ENCODE measurements around the gene SLC22A25.
"Not testable (repeated sequence)": the region's sequence is repeated elsewhere in the genome, so short reads cannot be mapped to it uniquely, and the experiment has no call there.

SLC22A25 gene

DNA sequence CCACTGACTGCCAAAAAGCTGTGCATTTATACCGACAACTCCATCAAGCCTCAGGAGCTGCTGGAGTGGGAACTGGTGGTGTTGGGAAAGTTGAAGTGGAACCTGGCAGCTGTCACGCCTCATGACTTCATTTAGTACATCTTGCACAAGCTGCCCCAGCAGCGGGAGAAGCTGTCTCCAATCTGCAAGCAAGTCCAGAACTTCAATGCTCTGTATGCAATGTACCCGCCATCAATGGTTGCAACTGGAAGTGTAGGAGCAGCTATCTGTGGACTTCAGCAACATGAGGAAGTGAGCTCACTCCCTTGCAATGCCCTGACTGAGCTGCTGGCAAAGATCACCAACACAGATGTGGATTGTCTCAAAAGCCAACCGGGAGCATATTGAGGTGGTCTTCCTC, at the start of gene SLC22A25:
TSS of gene SLC22A25 (minus strand) at position 67 of the 400 bp plus-strand sequence. CDS start 13,947 bp downstream, outside the sequence.
- DNase-seq (ENCODE audit: low read depth in 2 of 2): no peak

DNA sequence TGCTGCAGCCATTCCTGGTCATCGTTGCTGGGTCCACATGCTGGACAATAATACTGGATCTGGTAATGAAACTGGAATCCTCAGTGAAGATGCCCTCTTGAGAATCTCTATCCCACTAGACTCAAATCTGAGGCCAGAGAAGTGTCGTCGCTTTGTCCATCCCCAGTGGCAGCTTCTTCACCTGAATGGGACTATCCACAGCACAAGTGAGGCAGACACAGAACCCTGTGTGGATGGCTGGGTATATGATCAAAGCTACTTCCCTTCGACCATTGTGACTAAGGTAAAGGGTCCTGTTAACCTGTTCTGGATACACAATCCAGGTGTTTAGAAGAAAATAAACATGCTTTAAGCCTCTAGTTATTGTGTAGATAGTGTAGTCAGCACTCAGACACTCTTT, 46.9 kb upstream of the SLC22A25 start:
- DNase-seq (ENCODE audit: low read depth in 2 of 2): no peak

DNA sequence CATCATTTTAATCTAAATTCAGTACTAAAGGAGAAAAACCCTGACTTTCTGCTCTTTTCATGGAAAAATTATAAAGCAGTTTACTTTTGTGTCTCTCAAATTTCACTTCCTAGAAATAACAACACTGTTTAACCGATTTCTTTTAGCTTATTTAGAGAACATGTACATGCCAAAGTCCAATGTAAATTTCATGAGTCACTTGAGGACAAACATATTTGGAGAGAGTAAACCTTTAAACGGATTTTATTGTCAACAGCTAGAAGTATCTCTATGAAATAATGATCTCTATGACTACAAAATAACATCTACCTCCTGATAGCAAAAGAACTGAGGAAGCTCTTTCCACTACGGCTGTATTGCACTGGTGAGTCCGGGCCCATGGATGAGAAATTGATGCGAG, 46.3 kb upstream of the SLC22A25 start:
- no peak for DNase-seq (ENCODE audit: low read depth in 2 of 2)

DNA sequence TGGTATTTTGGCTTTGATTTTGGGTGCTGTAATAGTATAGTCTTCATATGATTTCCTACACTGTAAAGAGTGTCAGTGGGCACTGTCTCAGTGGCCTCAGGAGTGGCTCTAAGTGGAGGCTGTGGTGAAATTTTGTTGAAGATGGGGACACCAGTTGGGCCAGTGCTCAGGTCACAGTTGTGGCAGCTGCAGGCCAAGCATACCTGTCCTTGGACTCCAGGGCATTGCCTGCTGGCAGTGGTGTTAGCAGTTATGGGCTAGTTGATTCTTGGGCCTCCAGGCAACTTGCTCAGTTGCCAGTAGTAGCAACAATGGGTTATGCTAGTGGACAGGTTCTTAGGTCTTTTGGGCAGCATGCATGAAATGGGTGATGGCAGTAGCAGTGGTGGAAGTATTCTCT, 39.2 kb upstream of the SLC22A25 start:
- DNase-seq (ENCODE audit: low read depth in 2 of 2): no peak

DNA sequence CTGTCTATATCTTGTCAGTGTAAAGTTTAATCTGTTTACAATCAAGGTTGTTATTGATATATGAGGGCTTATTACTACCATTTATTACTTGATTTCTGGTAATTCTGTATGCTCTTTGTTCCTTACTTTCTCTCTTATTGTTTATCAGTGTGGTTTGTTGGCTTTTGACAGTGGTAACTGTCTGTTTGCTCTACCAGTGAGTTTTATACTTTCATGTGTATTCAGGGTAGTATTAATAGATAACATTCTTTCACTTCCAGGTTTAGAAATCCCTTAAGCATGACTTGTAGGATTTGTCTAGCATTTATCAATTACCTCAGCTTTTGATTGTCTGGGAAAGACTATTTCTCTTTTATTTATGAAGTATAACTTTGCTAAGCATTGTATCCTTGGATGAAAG, 37.5 kb upstream of the SLC22A25 start:
- DNase-seq (ENCODE audit: low read depth in 2 of 2): no peak

DNA sequence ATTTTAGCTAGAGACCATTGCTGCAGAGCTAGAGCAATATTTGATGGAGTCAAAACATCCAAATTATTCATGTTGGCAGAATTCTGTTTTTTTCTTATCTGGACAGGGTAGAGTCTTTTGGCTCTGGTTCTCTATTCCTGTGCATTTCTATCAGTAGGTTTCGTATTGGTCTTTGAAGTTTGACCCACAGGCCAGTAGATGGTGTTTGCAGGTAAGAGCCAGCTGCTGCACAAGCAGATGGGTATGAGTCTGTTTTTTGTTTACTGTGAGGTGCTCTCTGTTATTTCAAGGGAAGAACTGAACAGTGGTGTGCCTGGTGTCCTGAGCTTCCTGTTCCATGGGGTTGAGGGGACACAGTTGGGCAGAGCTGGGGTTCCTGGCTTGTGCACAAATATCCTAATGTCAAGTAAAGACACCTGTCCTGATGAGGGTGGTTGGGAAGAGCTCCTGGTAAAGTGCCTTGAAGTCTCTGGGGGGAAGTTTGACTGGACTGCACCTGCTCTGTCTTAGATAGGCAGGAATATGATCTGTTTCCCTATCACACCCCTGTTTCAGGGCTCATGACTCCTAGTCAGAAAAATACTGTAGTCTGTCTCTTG, 34.0 kb upstream of the SLC22A25 start:
- DNase-seq (ENCODE audit: low read depth in 2 of 2): no peak

DNA sequence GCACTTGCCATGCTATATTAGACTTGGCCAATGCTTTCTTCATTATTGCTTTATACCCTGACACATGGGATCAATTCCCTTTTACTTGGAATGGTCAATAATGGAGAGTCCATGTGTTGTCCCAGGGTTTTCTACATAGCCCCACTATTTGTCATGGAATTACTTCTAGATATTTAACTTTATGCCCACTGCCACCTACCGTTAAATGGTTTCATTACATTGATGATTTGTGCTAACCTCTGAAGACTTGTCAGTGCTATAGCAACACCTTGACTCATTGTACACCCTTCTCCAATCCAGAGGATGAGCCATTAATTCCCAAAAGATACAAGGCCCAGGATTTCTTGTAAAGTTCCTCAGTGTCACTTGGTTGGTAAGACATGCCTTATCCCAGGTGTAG, 31.4 kb upstream of the SLC22A25 start:
- no peak for DNase-seq (ENCODE audit: low read depth in 2 of 2)

DNA sequence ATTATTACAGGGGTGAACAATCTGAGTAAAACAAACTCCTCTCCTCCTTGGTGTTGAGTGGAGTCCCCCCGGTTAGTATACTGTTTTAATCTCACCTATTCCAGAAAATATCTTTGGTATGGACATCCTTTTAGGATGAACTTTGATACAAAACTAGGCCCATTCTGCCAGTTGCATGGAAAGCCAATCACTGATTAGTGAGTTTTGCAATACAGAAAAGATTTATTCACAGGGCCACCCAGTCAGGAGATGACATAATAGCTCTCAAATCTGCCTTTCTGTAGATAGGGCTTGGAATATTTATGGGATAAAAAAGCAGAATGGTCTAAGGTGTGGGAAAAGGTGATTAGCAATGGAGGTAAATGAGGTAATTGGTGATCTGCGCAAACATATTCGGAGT, 30.3 kb upstream of the SLC22A25 start:
- no peak for DNase-seq (ENCODE audit: low read depth in 2 of 2)

DNA sequence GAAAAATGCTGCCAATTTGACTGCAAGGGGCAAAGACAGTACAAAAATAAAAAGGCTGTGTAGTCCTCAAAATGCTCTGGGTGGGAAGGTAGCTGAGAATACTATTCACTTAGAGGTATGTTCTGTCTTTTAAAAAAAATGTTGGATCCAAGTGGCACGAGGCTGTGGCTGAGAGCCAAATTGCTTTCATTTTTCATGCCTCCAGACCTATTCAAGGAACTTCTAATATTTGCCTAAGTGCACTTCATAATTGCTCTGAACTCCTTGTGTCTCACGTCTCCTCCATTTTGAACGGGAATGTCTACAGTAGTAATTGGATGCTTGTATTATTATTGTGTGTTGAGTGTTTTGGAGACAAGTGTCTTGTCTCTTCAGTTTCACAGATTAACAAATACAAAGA, 19.1 kb upstream of the SLC22A25 start:
- DNase-seq (ENCODE audit: low read depth in 2 of 2): no peak

DNA sequence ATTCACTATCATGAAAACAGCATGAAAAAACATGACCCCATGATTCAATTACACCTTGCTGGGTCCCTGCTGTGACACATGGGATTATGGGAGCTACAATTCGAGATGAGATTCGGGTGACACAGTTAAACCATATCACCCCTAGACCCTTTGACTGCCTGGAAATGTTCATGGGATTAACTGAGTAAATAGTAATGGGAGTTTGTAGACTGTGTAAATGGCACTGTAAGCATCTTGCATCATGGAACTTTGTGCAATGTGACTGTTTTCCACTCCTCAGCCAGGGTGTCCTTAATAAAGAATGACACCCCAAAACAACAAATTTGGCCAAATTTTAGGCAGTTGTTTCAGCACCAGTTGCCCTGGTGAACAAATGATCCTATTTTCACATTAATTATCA, 7.9 kb upstream of the SLC22A25 start:
- no peak for DNase-seq (ENCODE audit: low read depth in 2 of 2)

DNA sequence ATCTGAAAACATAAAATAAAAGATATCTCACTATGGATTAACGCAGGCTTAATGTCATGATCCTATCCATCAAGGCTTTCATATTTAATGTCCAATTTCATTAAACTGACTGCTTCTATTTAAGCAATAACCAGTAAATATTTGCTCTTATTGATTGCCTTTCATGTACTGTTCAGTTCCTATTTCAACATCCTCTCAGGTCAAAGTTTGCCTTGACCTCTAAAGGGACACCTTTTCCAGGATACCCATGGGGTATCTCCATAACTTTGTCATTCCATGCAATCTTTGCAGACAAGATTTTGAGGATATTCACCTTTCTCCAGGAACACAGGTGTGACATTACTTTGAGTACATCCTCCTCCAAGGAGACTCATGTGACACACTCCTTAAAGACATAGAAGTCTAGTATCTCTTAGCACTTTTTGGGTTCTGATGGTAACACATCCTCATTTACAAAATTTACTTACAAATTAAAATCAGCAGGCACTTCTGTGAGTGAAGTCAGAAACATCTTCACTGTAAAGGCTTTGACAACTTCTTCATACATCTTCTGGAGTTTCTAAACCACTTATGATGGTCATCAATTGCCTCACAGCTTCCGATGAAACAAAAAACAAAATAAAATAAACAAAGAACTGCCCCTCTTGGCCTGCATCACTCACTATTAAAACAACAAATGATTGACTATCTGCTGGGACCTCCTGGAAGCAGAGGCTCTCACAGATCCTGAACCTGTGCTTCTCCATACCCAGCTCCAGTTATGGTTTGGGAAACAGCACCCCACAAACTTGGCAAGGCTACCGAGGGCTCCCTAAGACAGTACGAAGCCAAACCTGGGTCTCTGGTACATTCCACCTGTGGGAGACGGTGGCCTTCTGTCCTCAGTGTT, 7.0 kb upstream of the SLC22A25 start:
- no peak for DNase-seq (ENCODE audit: low read depth in 2 of 2)

DNA sequence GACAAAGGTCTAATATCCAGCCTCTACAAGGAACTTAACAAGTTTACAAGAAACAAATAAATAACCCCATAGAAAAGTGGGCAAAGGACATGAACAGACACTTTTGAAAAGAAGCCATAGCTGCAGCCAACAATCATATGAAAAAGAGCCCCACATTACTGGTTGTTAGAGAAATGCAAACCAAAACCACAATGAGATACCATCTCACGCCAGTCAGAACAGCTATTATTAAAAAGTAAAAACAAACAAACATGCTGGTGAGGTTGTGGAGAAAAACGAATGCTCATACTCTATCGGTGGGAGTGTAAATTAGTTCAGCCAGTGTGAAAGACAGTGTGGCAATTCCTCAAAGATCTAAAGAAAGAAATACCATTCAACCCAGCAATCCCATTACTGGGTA, 5.6 kb upstream of the SLC22A25 start:
- no peak for DNase-seq (ENCODE audit: low read depth in 2 of 2)

DNA sequence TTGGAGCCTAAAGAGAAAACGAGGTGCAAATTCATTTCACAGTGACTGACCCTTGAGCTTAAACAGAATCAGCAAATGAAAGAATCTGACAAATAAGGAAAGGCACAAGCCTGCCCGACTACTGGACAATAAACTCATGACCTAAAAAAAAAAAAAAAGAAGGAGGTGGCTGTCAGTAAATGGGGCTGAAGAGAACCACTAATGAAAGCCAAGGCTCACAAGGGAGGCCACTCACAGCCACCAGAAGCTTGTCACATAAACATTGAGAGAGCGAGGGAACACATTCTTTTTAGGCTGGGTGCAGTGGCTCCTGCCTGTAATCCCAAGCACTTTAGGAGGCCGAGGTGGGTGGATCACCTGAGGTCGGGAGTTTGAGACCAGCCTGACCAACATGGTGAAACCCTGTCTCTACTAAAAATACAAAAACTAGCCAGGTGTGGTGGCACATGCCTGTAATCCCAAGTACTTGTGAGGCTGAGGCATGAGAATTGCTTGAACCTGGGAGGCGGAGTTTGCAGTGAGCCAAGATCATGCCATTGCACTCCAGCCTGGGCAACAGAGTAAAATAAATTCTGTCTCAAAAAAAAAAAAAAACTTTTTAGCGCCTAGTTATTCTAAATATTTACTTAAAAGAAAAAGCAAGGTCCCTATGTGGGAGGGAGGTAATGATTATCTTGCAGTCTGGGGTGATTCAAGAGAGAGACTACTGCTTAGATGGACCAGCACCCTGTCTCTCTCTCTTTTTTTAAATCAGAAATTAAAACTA, 4.0 kb upstream of the SLC22A25 start:
- DNase-seq (ENCODE audit: low read depth in 2 of 2): not testable (repeated sequence)

DNA sequence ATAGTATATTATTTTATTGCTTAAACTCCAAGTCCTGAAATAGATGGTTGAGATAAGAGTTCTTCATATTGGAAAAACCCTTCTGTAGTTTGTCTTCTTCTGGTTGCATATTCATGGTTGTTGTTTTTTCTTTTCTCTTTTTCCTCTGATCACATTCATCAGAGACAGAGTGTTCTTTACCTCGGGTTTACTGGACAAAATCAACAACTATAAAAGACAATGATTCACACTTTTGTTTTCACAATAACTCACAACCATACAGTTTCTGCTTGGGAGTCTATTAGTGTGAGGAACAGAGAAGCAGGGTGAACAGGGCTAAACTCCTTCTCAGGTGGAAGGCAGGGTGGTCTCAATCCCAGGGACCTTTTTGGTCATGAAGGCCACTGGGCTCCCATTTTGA, 2.6 kb upstream of the SLC22A25 start:
- no peak for DNase-seq (ENCODE audit: low read depth in 2 of 2)

DNA sequence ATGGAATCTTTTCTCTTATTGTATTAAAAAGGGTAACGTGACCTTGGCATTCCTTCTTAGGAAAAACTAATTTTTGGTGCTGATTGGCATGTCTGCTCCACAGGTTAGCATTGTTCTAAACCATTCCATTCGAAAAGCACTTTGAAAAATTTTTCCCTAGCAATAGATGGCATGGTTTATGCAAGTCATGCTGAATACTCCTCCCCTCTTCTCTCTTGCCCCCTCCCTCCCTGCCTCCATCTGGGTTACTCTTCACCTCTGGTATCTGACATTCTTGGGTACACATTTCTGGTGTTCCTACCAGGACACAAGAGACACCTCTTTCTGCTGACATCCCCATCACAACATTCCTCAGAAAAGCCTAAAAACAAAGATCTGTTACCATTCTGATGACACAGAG, 1.5 kb upstream of the SLC22A25 start:
- DNase-seq (ENCODE audit: low read depth in 2 of 2): no peak

DNA sequence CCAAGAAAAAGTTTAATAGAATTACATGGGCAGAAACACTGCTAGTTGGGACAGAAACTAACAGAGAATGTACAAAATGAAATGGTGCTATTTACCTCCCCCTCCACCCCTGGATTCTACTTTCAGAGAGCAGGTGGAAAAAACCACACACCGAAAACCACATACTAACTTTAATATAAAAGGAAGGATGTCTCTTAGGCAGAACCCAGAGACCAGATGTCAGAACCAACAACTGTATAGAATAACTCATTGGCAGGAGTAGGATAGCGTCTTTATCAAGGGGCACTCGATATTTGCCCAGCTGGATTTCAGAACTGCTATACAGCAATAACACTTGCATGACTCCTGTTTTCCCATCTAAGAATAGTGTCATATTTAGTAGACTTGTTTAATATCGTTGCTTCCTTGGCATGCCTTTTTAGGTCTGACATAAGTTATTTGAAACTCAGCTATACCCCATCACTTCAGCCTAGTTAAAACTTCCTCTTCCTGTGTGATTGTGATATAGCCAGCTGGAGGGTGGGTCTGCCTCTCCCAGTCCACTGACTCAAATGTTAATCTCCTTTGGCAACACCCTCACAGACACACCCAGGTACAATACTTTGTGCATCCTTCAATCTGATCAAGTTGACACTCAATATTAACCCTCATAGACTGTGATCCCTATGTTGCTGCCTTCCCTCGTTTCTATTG, 1.2 kb downstream of the SLC22A25 start:
- no peak for DNase-seq (ENCODE audit: low read depth in 2 of 2)

DNA sequence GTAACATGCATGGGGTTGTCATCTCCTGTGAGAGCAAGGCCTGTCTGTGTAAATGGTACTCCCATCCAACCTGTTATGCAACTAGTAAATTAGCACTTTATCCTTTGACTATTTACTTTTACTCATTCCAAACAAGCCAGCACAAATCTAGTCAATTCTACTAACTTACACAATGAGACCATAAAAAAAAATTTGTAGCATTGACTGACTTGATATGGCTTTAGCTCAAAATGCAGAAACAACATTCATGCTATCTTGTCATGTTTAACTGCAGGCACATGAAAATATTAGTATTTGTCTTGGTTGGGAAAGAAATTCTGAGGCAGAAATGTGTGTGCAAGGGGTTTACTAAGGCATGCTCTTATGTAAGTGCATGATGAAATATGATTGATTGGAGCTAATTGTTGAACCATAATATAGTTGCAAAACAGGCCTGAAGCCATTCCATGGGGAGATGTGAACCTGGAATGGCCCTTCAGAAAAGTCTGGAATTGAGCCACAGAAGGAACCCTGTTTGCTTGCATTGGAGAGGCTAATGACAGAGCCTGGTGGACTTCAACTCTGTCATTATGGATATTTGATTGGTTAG, 2.5 kb downstream of the SLC22A25 start:
- no peak for DNase-seq (ENCODE audit: low read depth in 2 of 2)

DNA sequence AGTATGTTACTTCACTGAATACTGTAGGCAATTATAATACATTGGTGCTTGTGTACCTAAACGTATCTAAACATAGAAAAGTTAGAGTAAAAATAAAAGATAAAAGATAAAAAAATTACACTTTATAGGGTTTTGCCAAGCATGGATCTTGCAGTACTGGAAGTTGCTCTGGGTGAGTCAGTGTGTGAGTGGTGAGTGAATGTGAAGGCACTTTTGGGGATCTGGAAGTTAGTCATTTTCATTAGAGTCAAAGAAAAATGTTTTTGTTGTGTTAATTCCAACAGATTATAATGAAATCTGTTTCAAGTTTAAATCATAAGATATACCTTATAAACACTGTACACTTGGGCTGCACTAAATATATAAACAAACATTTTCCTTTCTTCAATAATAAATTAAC, 3.3 kb downstream of the SLC22A25 start:
- no peak for DNase-seq (ENCODE audit: low read depth in 2 of 2)

DNA sequence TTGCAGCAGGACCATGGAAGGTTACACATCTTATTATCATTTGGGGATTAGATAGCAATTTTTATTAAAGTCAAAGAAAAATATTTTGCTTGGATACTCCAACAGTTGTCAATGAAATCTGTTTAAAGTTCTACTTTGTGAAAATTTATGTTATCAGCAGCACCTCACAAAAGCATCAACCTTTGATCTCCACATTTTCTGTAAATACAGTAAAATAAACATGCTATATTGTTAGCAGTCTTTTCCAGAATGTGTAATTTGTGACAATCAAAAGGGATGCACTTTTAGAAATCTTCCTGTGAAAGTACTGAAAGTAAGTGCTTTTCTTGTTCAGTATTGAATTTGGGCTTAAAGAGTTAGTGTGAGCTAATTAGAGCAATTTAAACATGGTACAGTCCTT, 4.1 kb downstream of the SLC22A25 start:
- DNase-seq (ENCODE audit: low read depth in 2 of 2): no peak

DNA sequence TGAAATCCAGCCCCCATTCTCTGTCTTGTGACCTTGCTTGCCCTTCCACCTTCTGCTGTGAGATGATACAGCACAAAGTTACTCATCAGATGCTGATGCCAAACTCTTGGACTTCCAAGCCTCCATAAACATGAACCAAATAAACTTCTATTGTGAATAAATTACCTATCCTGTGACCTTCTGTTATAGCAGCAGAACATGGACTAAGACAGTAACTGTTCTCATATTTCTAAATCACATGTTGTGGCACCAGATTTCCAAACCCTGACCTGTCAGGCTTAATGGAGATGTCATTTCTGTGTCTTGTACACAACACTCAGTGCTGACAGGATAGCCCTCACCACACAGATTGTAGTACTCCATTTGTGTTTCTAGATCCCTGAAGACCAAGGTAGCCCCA, 6.0 kb downstream of the SLC22A25 start:
- DNase-seq (ENCODE audit: low read depth in 2 of 2): no peak
